Testis (tissue), 2 donors: Measurements from ENCODE around the gene ZNF804B.

Experiments used
- CTCF ChIP-seq, 3 experiments: fragments of 450-650 bp in 2 of 3; fragments of 200-600 bp in 1 of 3; sonication (generic) in 1 of 3; IDR thresholded peaks; one replicate each; pipeline ENCODE4 v1.5.1; 2016 to 2019; ENCODE audit warnings: antibody characterized with exemption in 3 of 3, mild to moderate bottlenecking in 2 of 3, moderate library complexity in 1 of 3
- POLR2A ChIP-seq: fragments of 450-650 bp; IDR thresholded peaks from one replicate; pipeline ENCODE4 v1.6.1; 2017; ENCODE audit warnings: antibody characterized with exemption, mild to moderate bottlenecking, moderate library complexity

GRCh38 chr7:88757371-88757770 lies 2.1 kb upstream of the ZNF804B start:
- TF ChIP-seq CTCF (IDR thresholded peaks at IDR 0.05) (no peak), POLR2A (no peak)
